LHCN-M2 (cell line): ENCODE measurements around the gene PAPSS2. TPM values are rescaled to one million over a fixed set of nuclear protein-coding genes. Genes with fewer than 3 reads are reported as not detected.
"Not testable (repeated sequence)": the region's sequence is repeated elsewhere in the genome, so short reads cannot be mapped to it uniquely, and the experiment has no call there.

ENCODE experiments used
- DNase-seq: peaks from one replicate; pipeline ENCODE4 v3.0.0-alpha.2; 2012; ENCODE audit warnings: low read depth
- total RNA-seq: library from RNA; depleted of rRNA; stranded (reverse); fragments of >200 nt; gene quantifications from 2 replicates; pipeline ENCODE4 v1.2.3, GENCODE V29; 2014

Gene PAPSS2
- total RNA-seq, 1 experiment from 2014 or later = 34.5 TPM

DNA sequence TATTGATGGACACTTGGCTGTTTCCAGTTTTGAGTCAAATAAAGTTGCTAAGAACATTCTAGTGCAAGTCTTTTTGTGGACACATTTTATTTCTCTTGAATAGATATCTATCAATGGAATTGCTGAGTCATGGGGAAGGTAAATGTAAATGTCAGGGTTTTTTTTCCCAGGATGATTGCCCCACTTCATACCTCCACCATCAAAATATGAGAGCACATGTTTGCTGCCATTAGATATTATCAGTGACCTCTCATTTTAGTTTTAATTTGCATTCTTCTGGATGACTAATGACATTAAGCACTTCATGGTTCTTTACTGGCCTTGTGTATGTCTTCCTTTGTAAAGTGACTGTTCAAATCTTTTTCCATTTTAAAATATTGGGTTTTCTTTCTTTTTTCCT, 45.7 kb downstream of the PAPSS2 start:
- no peak for DNase-seq

DNA sequence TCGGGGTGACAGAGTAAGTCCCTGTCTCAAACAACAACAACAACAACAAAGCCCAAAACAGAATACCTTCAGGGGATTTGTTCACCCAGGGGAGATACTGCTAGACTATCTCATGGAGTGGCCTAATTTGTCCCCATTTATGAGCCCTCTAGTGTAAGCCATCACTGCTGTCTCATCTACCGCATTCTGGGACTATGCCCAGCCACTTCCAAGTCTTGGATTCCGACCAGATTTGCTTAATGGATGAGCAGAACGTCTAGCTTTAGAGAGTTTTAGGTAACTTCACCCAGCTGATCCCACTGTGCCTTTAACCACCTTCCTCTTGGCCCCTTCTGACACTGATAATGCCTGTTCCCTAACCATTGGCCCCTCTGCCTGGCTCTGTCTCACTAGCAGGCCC, 47.1 kb downstream of the PAPSS2 start:
- DNase-seq = no peak

DNA sequence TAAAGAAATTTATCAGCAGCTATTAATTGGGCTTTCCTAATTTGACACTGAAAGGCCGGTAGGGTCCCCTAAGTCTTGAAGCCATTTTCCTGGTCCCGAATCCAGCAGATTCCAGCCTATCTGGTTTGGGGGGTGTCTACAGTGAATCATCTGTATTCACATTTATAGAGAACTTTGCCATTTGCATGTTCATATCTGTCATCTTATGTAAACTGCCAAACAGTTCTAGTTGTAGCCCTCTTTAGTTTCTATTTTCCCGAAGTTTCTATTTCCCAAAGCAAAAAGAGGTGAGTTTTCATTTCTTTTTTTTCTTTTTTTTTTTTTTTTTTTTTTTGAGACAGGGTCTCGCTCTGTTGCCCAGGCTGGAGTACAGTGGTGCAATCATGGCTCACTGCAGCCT, 47.6 kb downstream of the PAPSS2 start:
- DNase-seq = no peak

DNA sequence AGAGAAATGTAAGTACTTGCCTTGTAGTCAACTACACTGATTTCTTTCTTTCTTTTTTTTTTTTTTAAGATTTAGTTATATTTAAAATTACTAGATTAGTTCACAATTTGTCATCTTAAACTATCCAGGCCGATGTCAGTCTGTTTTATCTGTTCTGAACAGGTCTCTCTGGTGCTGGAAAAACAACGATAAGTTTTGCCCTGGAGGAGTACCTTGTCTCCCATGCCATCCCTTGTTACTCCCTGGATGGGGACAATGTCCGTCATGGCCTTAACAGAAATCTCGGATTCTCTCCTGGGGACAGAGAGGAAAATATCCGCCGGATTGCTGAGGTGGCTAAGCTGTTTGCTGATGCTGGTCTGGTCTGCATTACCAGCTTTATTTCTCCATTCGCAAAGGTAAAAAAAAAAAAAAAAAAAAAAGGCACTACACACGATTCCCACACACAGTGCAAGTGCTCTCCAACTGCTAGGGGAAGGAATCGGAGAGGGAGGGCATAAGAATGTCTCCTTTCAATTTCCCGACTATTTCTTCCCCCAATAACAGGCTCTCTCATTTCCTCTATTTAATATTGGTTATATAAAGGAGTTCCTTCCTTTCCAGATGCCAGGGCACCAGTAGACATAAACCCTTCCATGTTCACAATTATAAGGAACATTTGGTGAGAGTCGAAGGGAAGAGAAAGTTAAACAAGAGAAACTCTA, 53.4 kb downstream of the PAPSS2 start:
- DNase-seq = no peak

DNA sequence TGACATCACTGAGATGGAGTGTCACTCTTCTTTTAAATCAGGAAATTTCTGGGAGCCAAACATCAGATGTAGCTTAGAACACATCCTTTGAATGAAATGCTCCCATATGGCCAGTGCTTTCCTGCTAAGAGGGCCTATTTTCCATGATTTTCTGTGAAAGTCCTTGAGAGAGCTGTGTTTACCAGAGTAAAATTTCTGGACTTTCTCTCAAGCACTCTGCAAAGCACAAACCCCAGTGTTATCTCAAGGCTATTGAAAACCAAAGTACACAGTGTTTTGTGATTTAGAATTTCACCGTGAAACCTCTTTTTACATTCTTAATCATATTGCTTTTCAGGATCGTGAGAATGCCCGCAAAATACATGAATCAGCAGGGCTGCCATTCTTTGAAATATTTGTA, 54.0 kb downstream of the PAPSS2 start:
- DNase-seq = no peak

DNA sequence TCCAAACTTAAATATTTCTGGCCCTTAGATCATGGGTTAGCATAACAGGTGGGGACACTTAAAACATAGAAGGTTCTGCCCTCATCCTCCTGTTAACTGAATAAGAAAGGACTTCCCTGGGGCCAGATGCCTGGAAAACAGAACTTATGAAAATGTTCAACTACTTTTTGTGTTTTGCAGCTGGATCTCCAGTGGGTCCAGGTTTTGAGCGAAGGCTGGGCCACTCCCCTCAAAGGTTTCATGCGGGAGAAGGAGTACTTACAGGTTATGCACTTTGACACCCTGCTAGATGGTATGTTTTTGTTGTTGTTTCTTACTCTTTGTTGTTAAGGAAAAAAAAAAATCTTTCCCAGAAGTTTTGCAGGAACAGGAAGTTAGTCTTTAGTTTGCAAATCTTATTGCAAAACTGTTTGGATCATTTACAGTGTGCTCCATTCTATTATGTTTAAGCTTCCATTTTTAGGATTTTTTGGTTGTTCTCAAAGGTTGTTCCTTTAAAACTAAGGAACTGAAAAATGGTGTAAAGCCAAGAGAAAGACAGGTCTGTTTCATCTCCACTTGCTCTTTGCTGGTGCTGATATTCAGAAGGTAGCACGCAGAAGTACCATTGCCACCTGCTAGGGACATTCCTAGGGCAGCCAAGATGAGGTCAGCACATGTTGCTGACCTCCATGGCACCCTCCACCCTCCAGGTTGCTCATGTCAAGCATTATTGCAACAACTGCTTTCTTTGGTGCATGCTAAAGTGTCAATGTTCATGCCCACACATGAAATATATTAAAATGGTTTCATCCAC, 56.1 kb downstream of the PAPSS2 start:
- no peak for DNase-seq

DNA sequence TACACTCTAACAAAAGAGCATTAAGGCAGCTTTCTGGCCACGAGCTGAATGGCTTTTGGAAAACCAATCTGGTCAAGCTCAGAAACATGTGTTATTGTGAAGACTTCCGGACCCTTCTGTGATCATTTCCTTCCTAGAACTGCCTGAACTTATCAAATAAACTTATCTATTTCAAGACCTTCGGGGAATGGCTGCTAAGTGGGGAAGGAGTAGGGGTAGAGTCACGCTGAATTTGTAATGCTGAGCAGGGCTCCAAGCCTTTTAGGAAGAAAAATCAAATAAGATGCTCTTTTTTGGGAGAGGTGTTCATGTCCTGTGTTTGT, 56.6 kb downstream of the PAPSS2 start:
- DNase-seq = no peak

DNA sequence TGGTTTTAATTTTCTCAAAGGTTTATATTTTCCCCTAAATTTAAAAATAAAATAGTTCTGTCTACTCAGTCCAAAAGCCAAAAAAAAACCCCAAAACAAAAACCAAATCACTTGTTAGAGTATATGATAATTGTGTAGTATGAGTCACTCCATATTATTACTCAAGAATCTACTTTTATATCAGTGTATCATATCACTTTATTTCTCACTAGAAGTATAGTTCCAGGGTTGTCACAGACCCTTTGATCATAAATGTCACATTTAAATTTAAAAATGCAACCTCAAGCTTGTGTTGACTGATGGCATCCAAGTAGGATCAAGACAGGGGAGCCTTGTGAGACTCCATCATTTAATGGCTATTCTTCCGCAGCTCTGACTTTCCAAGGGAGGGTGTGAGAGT, 61.0 kb downstream of the PAPSS2 start:
- no peak for DNase-seq

DNA sequence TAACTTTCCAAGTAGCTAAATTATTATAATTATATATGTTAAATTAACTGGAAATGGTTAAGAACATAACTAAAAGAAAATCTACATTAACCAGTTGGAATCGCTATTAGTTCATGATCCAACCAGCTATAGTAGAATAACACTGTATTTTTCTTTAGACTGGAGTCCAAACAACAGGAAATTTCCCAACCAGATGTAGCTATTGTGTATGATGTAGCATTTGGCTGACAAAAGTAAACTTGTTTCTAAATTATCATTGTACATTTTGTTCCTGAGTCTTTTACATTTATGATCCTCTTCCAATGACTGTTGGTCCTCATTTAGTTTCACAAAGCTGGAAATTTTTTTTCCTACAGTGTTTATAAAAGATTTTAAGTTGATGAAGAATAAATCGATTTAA, 62.1 kb downstream of the PAPSS2 start:
- no peak for DNase-seq

DNA sequence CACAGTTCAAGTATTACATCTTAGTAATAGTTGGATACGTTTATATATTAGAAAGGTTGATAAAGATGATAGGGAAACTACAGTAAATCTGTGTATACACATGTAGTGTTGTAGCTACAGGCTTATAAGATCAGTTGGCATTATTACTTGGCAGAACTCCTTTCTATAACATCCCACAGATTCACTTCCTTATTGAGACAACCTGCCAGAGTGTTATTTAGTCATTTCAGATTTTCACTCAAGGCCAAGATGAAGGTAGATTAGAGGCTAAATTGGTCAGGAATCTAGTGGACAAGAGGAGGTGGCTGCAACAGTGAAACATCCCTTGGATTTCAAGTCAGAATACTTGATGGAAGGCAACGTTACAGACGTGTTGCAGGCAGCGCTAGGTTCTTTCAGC, 63.0 kb downstream of the PAPSS2 start:
- no peak for DNase-seq

DNA sequence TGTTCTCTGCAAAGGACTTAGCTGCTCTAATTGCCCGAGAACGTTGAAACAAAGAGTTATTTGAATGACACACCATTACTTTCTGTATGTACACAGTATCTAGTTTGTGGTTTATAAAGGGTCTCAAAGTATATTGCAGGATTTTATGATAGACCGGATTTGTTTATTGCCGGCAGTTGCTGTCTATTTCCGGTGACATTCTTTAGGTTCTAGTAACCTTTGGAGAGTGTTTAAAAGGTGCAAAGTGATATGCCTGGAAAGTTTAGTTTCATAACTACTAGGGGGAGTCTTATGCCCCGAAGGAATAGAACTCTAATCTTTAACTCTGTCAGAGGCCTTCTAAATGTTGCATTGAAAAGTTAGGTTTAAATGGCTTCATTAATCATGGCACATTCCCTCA, 63.8 kb downstream of the PAPSS2 start:
- no peak for DNase-seq

DNA sequence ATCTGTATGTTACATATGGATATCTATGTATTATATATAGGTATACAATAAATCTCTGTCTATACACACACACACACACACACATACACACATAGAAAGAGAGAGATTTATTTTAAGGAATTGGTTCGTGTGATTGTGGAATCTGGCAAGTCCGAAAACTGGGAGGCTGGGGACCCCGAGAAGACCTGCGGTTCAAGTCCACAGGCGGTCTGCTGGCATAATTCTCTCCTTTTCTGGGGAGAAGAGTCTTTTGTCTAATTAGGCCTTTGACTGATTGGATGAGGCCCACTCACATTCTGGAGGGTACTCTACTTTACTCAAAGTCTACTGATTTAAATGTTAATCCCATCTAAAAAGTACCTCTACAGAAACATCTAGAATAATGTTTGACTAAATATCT, 65.1 kb downstream of the PAPSS2 start:
- no peak for DNase-seq

DNA sequence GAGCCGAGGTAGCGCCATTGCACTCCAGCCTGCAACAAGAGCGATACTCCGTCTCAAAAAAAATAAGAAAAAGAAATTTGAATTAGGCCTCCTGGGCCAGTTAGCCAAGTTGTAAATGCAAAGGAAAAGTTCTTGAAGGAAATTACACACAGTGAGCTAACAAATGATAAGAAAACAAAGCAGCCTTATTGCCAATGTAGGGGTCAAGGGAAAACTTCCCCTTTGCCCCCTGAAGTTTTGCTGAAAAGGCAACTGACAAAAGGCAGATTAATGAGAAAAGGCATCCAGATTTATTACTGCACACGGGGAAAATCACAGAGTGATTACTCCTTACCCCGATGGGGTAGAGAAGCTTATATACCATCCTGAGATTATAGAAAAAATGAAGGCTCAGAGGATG, 70.3 kb downstream of the PAPSS2 start:
- no peak for DNase-seq

DNA sequence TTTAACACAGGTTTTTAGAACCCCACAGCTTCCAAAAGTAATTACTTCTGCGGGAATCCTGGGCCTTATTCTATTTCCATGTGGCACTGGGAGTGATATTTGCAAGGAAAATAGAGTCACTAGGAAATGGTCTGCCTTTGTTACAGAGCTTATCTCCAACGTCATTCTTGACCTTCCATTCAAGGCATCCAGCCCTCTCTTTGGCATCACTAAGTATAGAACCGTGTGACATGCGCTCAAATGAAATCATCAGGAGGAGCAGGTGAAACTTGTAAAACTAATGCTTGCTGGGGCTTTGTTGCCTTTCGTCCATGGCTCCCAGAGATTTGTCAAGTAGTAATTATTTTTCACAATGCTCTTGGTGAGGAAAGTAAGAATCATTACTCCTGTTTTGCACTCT, 73.4 kb downstream of the PAPSS2 start:
- no peak for DNase-seq

DNA sequence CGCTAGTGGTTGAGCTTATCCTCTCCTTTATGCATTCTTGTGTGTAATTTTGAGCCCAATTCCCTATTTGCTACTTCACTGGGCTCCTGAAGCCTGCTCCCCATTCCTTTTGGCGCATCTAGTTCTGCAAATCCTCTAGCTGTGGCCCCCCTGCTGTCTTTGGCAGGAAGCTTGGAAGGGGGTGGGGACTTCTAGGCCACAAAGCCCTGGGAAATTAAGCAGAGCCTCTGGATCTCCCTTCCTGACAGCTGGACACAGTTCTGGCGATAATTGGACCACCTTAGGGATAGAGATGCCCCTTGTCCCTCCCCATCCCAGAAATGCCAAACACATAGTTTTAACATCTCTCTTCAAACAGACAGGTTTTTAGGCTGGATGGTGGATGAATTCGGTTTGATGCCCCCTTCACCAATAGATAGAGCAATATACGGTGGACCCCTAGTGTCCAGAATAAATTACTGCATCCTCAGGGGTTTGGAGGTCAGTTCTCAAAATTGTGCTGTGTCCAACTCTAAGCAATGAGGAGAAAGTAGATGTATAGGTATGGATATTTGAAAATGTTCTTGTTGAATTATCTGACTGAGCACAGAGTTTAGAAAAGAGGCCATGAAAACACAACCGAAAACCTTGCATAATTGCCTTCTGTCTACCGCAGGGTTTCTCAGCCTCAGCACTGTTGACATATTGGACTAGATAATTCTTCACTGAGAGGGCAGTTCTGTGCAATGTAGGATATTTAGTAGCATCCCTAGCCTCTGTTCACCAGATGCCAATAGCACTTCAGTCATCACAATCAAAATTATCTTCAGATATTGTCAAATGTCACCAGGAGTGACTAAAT, 75.5 kb downstream of the PAPSS2 start:
- DNase-seq = peak; percentile 48

DNA sequence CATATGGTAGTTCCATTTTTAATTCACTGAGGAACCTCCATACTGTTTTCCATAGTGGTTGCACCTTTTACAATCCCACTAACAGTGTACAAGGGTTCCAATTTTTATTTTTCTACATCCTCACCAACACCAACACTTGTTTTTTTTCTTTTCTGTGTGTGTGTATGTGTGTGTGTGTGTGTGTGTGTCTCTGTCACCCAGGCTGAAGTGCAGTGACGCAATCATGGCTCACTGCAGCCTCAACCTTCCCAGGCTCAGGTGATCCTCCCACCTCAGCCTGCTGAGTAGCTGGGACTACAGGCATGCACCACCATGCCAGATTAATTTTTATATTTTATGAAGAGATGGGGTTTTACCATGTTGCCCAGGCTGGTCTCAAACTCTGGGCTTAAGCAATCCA, 78.6 kb downstream of the PAPSS2 start:
- not testable (repeated sequence) for DNase-seq

DNA sequence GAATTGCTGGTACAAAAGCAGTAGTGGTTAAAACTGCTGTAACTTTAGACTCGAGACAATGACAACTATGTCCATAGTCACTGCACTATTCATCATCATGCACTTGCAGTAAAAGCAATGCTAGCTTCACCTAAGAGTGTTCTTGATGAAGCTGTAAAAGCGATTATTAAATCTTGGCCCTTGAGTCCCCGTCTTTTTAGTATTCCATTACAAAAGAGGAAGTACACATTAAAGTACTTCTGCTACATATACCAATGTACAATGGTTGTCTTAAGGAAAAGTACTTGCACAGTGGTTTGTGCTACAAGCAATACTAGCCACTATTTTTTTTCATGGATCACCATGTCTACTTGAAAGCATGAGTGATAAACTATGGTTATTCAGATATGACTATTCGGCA, 80.0 kb downstream of the PAPSS2 start:
- peak; percentile 13 for DNase-seq

DNA sequence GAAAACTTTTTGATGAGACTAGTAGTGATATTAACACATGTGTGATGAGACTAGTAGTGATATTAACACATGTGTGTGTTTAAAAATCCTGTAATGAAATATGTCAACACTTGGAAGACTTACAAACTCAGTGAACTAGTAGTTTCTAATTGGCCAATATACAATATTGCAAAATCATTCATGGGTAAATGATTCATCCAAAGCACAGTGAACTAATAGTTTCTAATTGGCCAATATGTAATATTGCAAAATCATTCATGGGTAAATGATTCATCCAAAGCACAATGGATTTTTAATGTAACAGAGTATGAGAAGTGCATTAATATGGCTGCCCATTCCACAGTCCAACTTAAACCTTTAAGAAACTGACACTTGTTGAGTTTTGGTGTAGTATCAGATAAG, 80.6 kb downstream of the PAPSS2 start:
- peak; percentile 78 for DNase-seq

DNA sequence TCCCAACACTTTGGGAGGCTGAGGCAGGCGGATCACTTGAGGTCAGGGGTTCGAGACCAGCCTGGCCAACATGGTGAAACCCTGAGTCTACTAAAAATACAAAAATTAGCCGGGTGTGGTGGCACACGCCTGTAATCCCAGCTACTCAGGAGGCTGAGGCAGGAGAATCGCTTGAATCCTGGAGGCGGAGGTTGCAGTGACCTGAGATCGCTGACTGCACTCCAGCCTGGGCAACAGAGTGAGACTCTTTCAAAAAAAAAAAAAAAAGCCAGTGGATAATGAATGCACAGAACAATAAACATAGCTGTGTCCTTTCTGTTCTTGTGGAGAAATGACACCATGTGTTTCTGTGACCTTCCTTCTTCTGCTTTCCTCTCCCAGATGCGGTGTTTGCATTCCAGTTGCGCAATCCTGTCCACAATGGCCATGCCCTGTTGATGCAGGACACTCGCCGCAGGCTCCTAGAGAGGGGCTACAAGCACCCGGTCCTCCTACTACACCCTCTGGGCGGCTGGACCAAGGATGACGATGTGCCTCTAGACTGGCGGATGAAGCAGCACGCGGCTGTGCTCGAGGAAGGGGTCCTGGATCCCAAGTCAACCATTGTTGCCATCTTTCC, 83.4 kb downstream of the PAPSS2 start:
- DNase-seq = not testable (repeated sequence)

DNA sequence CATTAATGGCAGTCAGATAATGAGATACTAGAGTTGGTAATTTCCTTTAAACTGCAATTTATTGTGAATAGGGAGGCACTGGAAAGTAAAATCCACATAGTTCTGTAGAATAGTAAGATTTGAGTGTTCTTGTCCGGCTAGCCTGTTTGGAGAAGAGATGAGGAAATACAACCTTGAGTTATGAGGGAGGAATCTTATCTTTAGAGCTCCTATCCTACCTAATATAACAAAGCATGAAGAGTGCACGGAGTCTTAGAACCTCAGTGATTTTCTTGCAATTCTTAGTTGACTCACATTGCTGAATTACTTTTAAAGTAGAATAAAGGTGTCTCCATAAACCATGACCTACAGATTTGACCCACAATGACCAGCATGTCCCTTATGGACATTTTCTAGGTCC, 84.9 kb downstream of the PAPSS2 start:
- DNase-seq = no peak

DNA sequence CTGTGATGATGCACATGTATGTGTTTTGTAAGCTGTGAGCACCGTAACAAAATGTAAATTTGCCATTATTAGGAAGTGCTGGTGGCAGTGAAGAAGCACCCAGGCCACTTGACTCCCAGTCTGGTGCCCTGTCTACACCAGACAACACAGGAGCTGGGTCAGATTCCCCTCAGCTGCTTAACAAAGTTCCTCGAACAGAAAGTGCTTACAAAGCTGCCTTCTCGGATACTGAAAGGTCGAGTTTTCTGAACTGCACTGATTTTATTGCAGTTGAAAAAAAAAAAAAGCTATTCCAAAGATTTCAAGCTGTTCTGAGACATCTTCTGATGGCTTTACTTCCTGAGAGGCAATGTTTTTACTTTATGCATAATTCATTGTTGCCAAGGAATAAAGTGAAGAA, 87.2 kb downstream of the PAPSS2 start:
- no peak for DNase-seq

DNA sequence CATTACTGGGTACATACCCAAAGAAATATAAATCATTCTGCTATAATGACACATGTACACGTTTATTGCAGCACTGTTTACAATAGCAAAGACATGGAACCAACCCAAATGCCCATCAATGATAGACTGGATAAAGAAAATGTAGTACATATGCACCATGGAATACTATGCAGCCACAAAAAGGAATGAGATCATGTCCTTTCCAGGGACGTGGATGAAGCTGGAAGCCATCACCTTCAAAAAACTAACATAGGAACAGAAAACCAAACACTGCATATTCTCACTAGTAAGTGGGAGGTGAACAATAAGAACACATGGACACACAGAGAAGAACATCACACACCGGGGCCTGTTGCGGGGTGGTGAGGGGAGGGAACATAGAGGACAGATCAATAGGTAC, 88.6 kb downstream of the PAPSS2 start:
- DNase-seq = not testable (repeated sequence)
